IMR-90 (cell line): ENCODE results near the gene DDC. TPM values are rescaled to one million over a fixed set of nuclear protein-coding genes. Genes with fewer than 3 reads are reported as not detected.
"Not testable (repeated sequence)": the region's sequence is repeated elsewhere in the genome, so short reads cannot be mapped to it uniquely, and the experiment has no call there.

Experiments
- ATAC-seq: fragments of 200-7000 bp; cut with Tn5 transposase; 2 replicates; pipeline ENCODE4 v1.9.1; 2020; ENCODE audit warnings: low read depth, mild to moderate bottlenecking, moderate library complexity
- BruUV-seq: library from RNA; stranded (reverse); fragments of 400-500 nt; replicated peaks from 2 replicates; lab custom pipeline; 2021; lab: Mats Ljungman, UMichigan
- CTCF ChIA-PET: fragments of 300-600 bp; formaldehyde crosslinking; extraction: SDS; loops from one replicate; lab custom pipeline; 2021; ENCODE audit warnings: antibody characterized with exemption; lab: Yijun Ruan, JAX
- POLR2A ChIA-PET: fragments of 300-600 bp; sonication (Branson Sonifier 250); formaldehyde crosslinking; loops from one replicate; lab custom pipeline; 2022; ENCODE audit warnings: antibody characterized with exemption; ENCODE audit not compliant: unreplicated experiment; lab: Charles Lee
- DNase-seq: peaks from one replicate; pipeline ENCODE4 v3.0.0; 2013
- H2AFZ ChIP-seq: replicated peaks from 2 replicates; pipeline ENCODE3; 2013; ENCODE audit warnings: low read length, mild to moderate bottlenecking; ENCODE audit not compliant: poor library complexity
- H2AK5ac ChIP-seq: 2 replicates; pipeline ENCODE4 v1.6.1; 2013; ENCODE audit warnings: low read depth, low read length, inconsistent platforms
- H2AK9ac ChIP-seq: replicated peaks from 2 replicates; pipeline ENCODE3; 2013; ENCODE audit warnings: mild to moderate bottlenecking, low read depth, low read length, moderate library complexity; ENCODE audit not compliant: poor library complexity
- H2BK120ac ChIP-seq: 2 replicates; pipeline ENCODE4 v1.6.1; 2013; ENCODE audit warnings: low read depth, low read length, inconsistent platforms
- H2BK15ac ChIP-seq: 3 replicates; pipeline ENCODE4 v1.6.1; 2013; ENCODE audit warnings: low read depth, low read length, inconsistent platforms
- H2BK20ac ChIP-seq: 2 replicates; pipeline ENCODE4 v1.6.1; 2013; ENCODE audit warnings: low read depth, mild to moderate bottlenecking, inconsistent platforms, low read length, moderate library complexity
- H2BK5ac ChIP-seq: 2 replicates; pipeline ENCODE4 v1.6.1; 2013; ENCODE audit warnings: mild to moderate bottlenecking, low read depth, low read length, inconsistent platforms; ENCODE audit not compliant: poor library complexity, severe bottlenecking
- H3K14ac ChIP-seq: replicated peaks from 2 replicates; pipeline ENCODE4 v1.6.1; 2013; ENCODE audit warnings: low read depth, low read length, inconsistent platforms
- H3K18ac ChIP-seq: 2 replicates; pipeline ENCODE4 v1.6.1; 2013; ENCODE audit warnings: low read depth, low read length, control low read depth
- H3K23ac ChIP-seq: 2 replicates; pipeline ENCODE4 v1.6.1; 2013; ENCODE audit warnings: low read depth, low read length, inconsistent platforms
- H3K27ac ChIP-seq: 2 replicates; pipeline ENCODE4 v1.5.1; 2013; ENCODE audit warnings: mild to moderate bottlenecking, control low read depth, low read length; ENCODE audit not compliant: insufficient read depth
- H3K27me3 ChIP-seq: 2 replicates; pipeline ENCODE4 v1.6.1; 2013; ENCODE audit warnings: low read length; ENCODE audit not compliant: control insufficient read depth, insufficient read depth
- H3K36me3 ChIP-seq: 2 replicates; pipeline ENCODE4 v1.6.1; 2013; ENCODE audit warnings: low read length, mixed read lengths; ENCODE audit not compliant: control insufficient read depth, insufficient read depth
- H3K4ac ChIP-seq: 2 replicates; pipeline ENCODE4 v1.6.1; 2013; ENCODE audit warnings: low read depth, low read length, inconsistent platforms
- H3K4me1 ChIP-seq: 2 replicates; pipeline ENCODE4 v1.6.1; 2013; ENCODE audit warnings: low read length, mixed read lengths; ENCODE audit not compliant: control insufficient read depth, insufficient read depth
- H3K4me2 ChIP-seq: 2 replicates; pipeline ENCODE4 v1.6.1; 2013; ENCODE audit warnings: low read depth, mild to moderate bottlenecking, control low read depth, low read length, moderate library complexity
- H3K4me3 ChIP-seq: 2 replicates; pipeline ENCODE4 v1.5.1; 2013; ENCODE audit warnings: low read depth, mild to moderate bottlenecking, control low read depth, low read length, moderate library complexity; ENCODE audit not compliant: insufficient read depth
- H3K56ac ChIP-seq: 2 replicates; pipeline ENCODE4 v1.6.1; 2013; ENCODE audit warnings: low read length, inconsistent platforms; ENCODE audit not compliant: insufficient read depth; ENCODE audit errors: extremely low read depth
- H3K79me1 ChIP-seq, 2 experiments: 2 replicates each; pipeline ENCODE4 v1.6.1; 2013; ENCODE audit warnings: low read length in 2 of 2, inconsistent platforms in 1 of 2, low read depth in 1 of 2
- H3K9ac ChIP-seq: 2 replicates; pipeline ENCODE4 v1.6.1; 2013; ENCODE audit warnings: low read depth, low read length, control low read depth
- H3K9me1 ChIP-seq: 2 replicates; pipeline ENCODE4 v1.6.1; 2013; ENCODE audit warnings: low read length, inconsistent platforms; ENCODE audit not compliant: insufficient read depth
- H3K9me3 ChIP-seq: 2 replicates; pipeline ENCODE4 v1.6.1; 2013; ENCODE audit warnings: low read length; ENCODE audit not compliant: control insufficient read depth, insufficient read depth
- H4K20me1 ChIP-seq: 2 replicates; pipeline ENCODE4 v1.6.1; 2013; ENCODE audit warnings: low read length, inconsistent platforms; ENCODE audit not compliant: insufficient read depth
- H4K5ac ChIP-seq: 2 replicates; pipeline ENCODE4 v1.6.1; 2013; ENCODE audit warnings: mild to moderate bottlenecking, low read depth, low read length, control low read depth
- H4K8ac ChIP-seq, 2 experiments: 2 replicates each; pipeline ENCODE4 v1.6.1; 2013; ENCODE audit warnings: low read depth in 2 of 2, low read length in 2 of 2, control low read depth in 1 of 2, inconsistent platforms in 1 of 2
- H4K91ac ChIP-seq: 2 replicates; pipeline ENCODE4 v1.6.1; 2013; ENCODE audit warnings: low read depth, low read length, inconsistent platforms; ENCODE audit not compliant: insufficient read depth
- WGBS, 2 experiments: methylation state at CpG; one replicate each; pipeline versions ENCODE4 v1.1.5 to v1.1.7; 2013; ENCODE audit warnings: missing lambda C conversion rate in 2 of 2; ENCODE audit not compliant: insufficient read length in 1 of 2; ENCODE audit errors: extremely low coverage in 2 of 2; 5-methylcytosine and 5-hydroxymethylcytosine counted together
- dilution Hi-C: fragments of 300-500 bp; cut with HindIII; formaldehyde crosslinking; loops from one replicate; pipeline ENCODE4 v1.14.3; 2018; ENCODE audit warnings: low sequenced_read_pairs; ENCODE audit not compliant: unreplicated experiment
- in situ Hi-C: fragments of 300-500 bp; cut with MboI; formaldehyde crosslinking; loops from 3 replicates; pipeline ENCODE4 v1.14.3; 2019; ENCODE audit warnings: low sequenced_read_pairs, inconsistent platforms, mixed read lengths
- intact Hi-C: fragments of 100-400 bp; cut with micrococcal nuclease; formaldehyde crosslinking; loops from 2 replicates; pipeline ENCODE4 v1.10.0; 2022
- polyA plus RNA-seq, 3 experiments: library from polyadenylated mRNA; depleted of rRNA; stranded (reverse); fragments of >200 nt; gene quantifications; 2 replicates each; pipeline ENCODE4 v1.2.3, GENCODE V29; 2012; ENCODE audit warnings: low replicate concordance in 1 of 3
- total RNA-seq: library from RNA; depleted of rRNA; stranded (reverse); fragments of >200 nt; gene quantifications from 2 replicates; pipeline ENCODE4 v1.2.3, GENCODE V29; 2012

Gene DDC
- total and polyA plus RNA-seq, 2 of the 4 experiments (the other 2 are of a cell fraction) = not detected

DNA sequence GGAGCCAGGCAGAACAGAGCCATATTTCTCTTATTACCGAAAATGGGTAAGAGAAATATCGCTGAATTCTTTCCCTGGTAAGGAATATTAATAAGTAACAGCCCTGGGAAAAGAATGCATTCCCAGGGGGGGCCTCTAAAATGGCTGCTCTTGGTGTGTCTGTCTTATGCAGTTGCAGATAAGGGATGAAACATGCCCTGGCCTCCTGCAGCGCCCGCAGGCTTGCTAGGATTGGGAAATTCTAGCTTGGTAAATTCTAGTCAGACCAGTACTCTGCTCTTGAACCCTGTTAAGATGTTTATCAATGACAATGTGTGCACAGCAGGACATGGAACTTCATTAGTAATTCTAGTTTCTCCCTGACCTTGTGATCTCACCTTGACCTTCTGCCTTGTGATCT lies 18.1 kb upstream of the DDC start:
- H3K4me2 ChIP-seq, H2BK5ac ChIP-seq, H2BK20ac ChIP-seq, H4K20me1 ChIP-seq, H3K27me3 ChIP-seq, H4K5ac ChIP-seq, H3K18ac ChIP-seq, H3K23ac ChIP-seq, H3K27ac ChIP-seq, H2AK9ac ChIP-seq, H3K14ac ChIP-seq, DNase-seq, H4K91ac ChIP-seq, H2BK15ac ChIP-seq, H3K56ac ChIP-seq, H3K79me1 ChIP-seq, H3K9ac ChIP-seq, POLR2A ChIA-PET, H2AK5ac ChIP-seq, H3K4me1 ChIP-seq, H4K8ac ChIP-seq, BruUV-seq, H3K4me3 ChIP-seq, intact Hi-C loops, H3K36me3 ChIP-seq, H2AFZ ChIP-seq, CTCF ChIA-PET, in situ Hi-C loops, H2BK120ac ChIP-seq, H3K9me3 ChIP-seq, dilution Hi-C loops, H3K9me1 ChIP-seq, ATAC-seq, H3K4ac ChIP-seq: not testable (repeated sequence)
- 79% methylated on average over 2 of the region's 4 CpGs; no CpG with 5 or more reads in 1 of the 2 experiments for WGBS, 2 experiments

DNA sequence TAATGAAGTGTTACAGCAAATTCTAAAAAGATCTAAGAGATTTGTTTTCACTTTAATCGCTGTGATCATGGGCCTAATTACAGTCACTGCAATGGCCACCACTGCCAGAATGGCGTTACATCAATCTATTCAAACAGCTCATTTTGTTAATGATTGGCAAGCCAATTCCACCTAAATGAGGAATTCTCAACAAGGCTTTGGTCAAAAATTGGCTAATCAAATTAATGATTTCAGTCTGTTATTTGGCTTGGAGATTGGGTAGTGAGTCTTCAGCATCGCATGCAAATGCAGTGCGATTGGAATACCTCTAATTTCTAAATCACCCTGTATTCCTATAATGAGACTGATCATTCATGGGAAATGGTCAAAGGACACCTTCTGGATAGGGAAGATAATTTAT lies 17.1 kb upstream of the DDC start:
- H3K4me2 ChIP-seq, H2BK5ac ChIP-seq, H3K18ac ChIP-seq, H2AK9ac ChIP-seq, dilution Hi-C loops, H4K20me1 ChIP-seq, H3K4me3 ChIP-seq, BruUV-seq, H3K27ac ChIP-seq, H2AFZ ChIP-seq, H3K4me1 ChIP-seq, H2BK15ac ChIP-seq, H3K36me3 ChIP-seq, H3K79me1 ChIP-seq, POLR2A ChIA-PET, H3K27me3 ChIP-seq, H3K4ac ChIP-seq, intact Hi-C loops, H3K9me3 ChIP-seq, in situ Hi-C loops, H3K14ac ChIP-seq, H3K9me1 ChIP-seq, H2AK5ac ChIP-seq, DNase-seq, H3K56ac ChIP-seq, H4K91ac ChIP-seq, H4K8ac ChIP-seq, ATAC-seq, H3K23ac ChIP-seq, CTCF ChIA-PET, H2BK120ac ChIP-seq, H2BK20ac ChIP-seq, H3K9ac ChIP-seq, H4K5ac ChIP-seq: not testable (repeated sequence)
- no CpG with 5 or more reads among the region's 4 CpGs for WGBS, 2 experiments
